Measurements from ENCODE around the gene COL4A5. TPM values are rescaled to one million over a fixed set of nuclear protein-coding genes. Genes with fewer than 3 reads are reported as not detected.

The COL4A5 gene
- total and polyA plus RNA-seq, 2 of the 13 experiments (the other 11 are each of a cell fraction or from before 2014, with no cell fraction given): 39.5 to 45.5 TPM

DNA sequence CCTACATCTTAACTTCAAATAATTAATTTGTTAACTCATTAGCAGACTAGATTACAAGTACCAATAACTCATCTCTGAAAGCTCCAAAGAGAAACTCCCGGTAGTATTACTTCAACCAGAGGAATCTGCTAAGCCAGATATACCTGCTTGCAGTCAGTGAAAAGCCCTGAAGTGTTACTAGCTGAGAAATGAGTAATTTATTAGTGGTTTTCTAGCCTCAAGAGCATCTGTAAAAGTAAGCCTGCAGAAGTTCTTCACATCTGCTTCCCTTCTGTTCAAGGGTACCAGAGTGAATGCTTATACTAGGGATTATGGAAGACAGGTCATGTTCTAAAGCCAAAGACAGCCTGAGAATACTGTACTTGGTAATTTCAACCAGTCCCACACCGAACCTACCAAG, 262.0 kb downstream of the COL4A5 start:
- Histone ChIP-seq H3K27me3 (ENCODE audit: control insufficient read depth in 1 of 2, insufficient read depth in 2 of 2, low read length in 2 of 2) (no peaks in the 10 kb centered on the region), H2AFZ (ENCODE audit: low read length) (no peak overlapping the region), H4K20me1 (ENCODE audit: insufficient read depth, low read length) (no peaks in the 10 kb centered on the region), H3K27ac (ENCODE audit: extremely low read length, insufficient read depth, low read length) (no peak overlapping the region), H3K9ac (ENCODE audit: insufficient read depth, low read depth, low read length) (no peak overlapping the region), H3K9me3 (ENCODE audit: low read length) (no peaks in the 10 kb centered on the region), H3K4me2 (ENCODE audit: low read depth, low read length) (no peak overlapping the region), H3K4me1 (ENCODE audit: insufficient read depth, low read length) (no peaks in the 10 kb centered on the region), H3K4me3 (replicated peaks in 1 of 3; ENCODE audit: insufficient read depth in 1 of 3, low read depth in 2 of 3, low read length in 3 of 3) (no peak overlapping the region), H3K79me2 (ENCODE audit: insufficient read depth, low read length) (no peaks in the 10 kb centered on the region), H3K36me3 (replicated peaks in 1 of 2; ENCODE audit: control insufficient read depth in 1 of 2, insufficient read depth in 2 of 2, low read length in 2 of 2) (no peaks in the 10 kb centered on the region)
- no peak for DNase-seq (ENCODE audit: low spot score)
- CTCF ChIA-PET (ENCODE audit: low intra/inter-chr PET ratio, low total read pairs): no interaction called here
- no peak for TF ChIP-seq PRMT3 (CRISPR knock-in tag; IDR thresholded peaks at IDR 0.05; ENCODE audit: borderline replicate concordance, low read depth)
- no peak for TF ChIP-seq PAX8 (CRISPR knock-in tag; IDR thresholded peaks at IDR 0.05; ENCODE audit: borderline replicate concordance)
- TF ChIP-seq, protein P1, sequence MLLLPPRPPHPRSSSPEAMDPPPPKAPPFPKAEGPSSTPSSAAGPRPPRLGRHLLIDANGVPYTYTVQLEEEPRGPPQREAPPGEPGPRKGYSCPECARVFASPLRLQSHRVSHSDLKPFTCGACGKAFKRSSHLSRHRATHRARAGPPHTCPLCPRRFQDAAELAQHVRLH (CRISPR knock-in tag; IDR thresholded peaks at IDR 0.05; ENCODE audit: borderline replicate concordance, low read depth): no peak
- TF ChIP-seq PAF1 (CRISPR knock-in tag; IDR thresholded peaks at IDR 0.05): no peak
- TF ChIP-seq KDM4B (CRISPR knock-in tag; IDR thresholded peaks at IDR 0.05): no peak
- TF ChIP-seq ZNF83 (CRISPR knock-in tag; IDR thresholded peaks at IDR 0.05; ENCODE audit: borderline replicate concordance): no peak
- TF ChIP-seq HMG20A (CRISPR knock-in tag; IDR thresholded peaks at IDR 0.05; ENCODE audit: borderline replicate concordance): no peak
- TF ChIP-seq MED1 (CRISPR knock-in tag; IDR thresholded peaks at IDR 0.05): no peak
- no peak for TF ChIP-seq MTF1 (CRISPR knock-in tag; IDR thresholded peaks at IDR 0.05)
- TF ChIP-seq FOXC1 (CRISPR knock-in tag; IDR thresholded peaks at IDR 0.05; ENCODE audit: borderline replicate concordance): no peak
- TF ChIP-seq, protein P2, sequence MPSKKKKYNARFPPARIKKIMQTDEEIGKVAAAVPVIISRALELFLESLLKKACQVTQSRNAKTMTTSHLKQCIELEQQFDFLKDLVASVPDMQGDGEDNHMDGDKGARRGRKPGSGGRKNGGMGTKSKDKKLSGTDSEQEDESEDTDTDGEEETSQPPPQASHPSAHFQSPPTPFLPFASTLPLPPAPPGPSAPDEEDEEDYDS (CRISPR knock-in tag; IDR thresholded peaks at IDR 0.05): no peak
- no peak for TF ChIP-seq CREM (IDR thresholded peaks at IDR 0.05)
- no peak for TF ChIP-seq CREM (CRISPR knock-in tag; IDR thresholded peaks at IDR 0.05)
- TF ChIP-seq, protein P3, sequence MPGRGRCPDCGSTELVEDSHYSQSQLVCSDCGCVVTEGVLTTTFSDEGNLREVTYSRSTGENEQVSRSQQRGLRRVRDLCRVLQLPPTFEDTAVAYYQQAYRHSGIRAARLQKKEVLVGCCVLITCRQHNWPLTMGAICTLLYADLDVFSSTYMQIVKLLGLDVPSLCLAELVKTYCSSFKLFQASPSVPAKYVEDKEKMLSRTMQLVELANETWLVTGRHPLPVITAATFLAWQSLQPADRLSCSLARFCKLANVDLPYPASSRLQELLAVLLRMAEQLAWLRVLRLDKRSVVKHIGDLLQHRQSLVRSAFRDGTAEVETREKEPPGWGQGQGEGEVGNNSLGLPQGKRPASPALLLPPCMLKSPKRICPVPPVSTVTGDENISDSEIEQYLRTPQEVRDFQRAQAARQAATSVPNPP (CRISPR knock-in tag; IDR thresholded peaks at IDR 0.05): no peak
- TF ChIP-seq ZNF747 (CRISPR knock-in tag; IDR thresholded peaks at IDR 0.05; ENCODE audit: borderline replicate concordance): no peak
- no peak for TF ChIP-seq MATR3 (CRISPR knock-in tag; IDR thresholded peaks at IDR 0.05)
- no peak for TF ChIP-seq ZNF333 (CRISPR knock-in tag; IDR thresholded peaks at IDR 0.05; ENCODE audit: borderline replicate concordance)
- no peak for TF ChIP-seq NPAS2 (CRISPR knock-in tag; IDR thresholded peaks at IDR 0.05; ENCODE audit: borderline replicate concordance)
- TF ChIP-seq ZBTB20 (CRISPR knock-in tag; IDR thresholded peaks at IDR 0.05; ENCODE audit: borderline replicate concordance, low read depth): no peak
- TF ChIP-seq RBFOX2 (IDR thresholded peaks at IDR 0.05; ENCODE audit: low read depth, low read length): no peak
- TF ChIP-seq ZBTB42 (CRISPR knock-in tag; IDR thresholded peaks at IDR 0.05): no peak
- intact Hi-C loops (cut with micrococcal nuclease; ENCODE audit: unreplicated experiment) (no loop called here), in situ Hi-C loops (cut with HindIII; ENCODE audit: extremely low pct_ligation_motif_present, low pct_unique_long_range_greater_than_20kb) (no loop called here)
- POLR2A ChIA-PET: no interaction called here
- no TSS peak for BruUV-seq (replicated peaks)
- WGBS (ENCODE audit: low lambda C conversion rate): 13% methylated on average over 1 of the region's 2 CpGs
- no peak for FAIRE-seq
- ATAC-seq: no peak

All from HepG2 (cell line).